ENCODE results near the gene MUC5AC. TPM values are rescaled to one million over a fixed set of nuclear protein-coding genes. Genes with fewer than 3 reads are reported as not detected.
A peak's percentile ranks its signal among the peaks of the same experiment; 100 is the strongest.
"Not testable (repeated sequence)": the region's sequence is repeated elsewhere in the genome, so short reads cannot be mapped to it uniquely, and the experiment has no call there.

Gene MUC5AC
- total and polyA plus RNA-seq, 8 donors, result 0.04 to 0.75 (median 0.37) TPM; not detected in 1

GRCh38 chr11:1109918-1110705 lies 47.6 kb upstream of the MUC5AC start:
- DNase-seq (peak in 1 of 4 donors; percentile 71), ATAC-seq (no peak)
- no peaks in the 10 kb centered on the region for H3K4me1 ChIP-seq
- intact Hi-C loops (cut with DNase I), result no loop called here
- no peaks in the 10 kb centered on the region for H3K36me3 ChIP-seq
- no peak for TF ChIP-seq CTCF (IDR thresholded peaks at IDR 0.05)
- H3K27ac ChIP-seq, result no peak overlapping the region
- peaks cover 0 to 37% of the 10 kb centered on the region in 2 donors for H3K27me3 ChIP-seq
- H3K4me3 ChIP-seq, result no peak overlapping the region
- H3K9me3 ChIP-seq, result no peaks in the 10 kb centered on the region

DNA sequence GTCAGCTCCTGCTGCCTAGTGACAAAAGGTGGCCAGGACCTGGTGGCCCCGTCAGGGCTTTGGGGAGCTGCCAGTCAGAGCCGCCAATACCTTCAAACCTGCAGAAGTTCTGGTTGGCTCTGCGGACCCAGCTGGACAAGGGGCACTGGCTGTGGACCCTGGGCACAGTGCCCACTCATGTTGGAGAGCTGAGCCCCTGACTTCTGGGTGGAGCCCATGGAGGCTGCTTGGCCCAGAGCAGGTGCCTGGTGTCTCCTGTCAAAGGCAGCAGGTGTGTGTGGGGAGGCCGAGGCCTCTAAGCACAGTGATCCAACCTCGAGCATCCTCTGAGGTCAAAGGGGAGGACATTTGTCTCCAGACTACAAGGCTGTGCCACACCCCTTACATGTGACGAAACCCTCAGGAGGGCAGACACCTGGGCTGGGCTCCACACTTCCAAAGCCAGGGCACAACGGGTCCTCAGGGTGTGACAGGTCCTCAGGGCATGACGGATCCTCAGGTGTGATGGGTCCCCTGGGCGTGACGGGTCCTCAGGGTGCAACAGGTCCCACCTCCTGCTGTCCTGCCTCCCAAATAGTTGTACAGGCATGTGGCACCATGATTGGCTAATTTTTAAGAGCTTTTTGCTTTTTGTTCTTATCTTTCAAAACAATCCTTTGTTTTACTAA lies 46.1 kb upstream of the MUC5AC start:
- ATAC-seq (no peak), DNase-seq (peak in 2 of 4 donors; percentile 19 to 24)
- Histone ChIP-seq H3K27ac (no peak overlapping the region), H3K4me3 (no peak overlapping the region), H3K4me1 (no peaks in the 10 kb centered on the region), H3K36me3 (no peaks in the 10 kb centered on the region), H3K9me3 (no peaks in the 10 kb centered on the region), H3K27me3 (peaks cover 0 to 36% of the 10 kb centered on the region in 2 donors)
- TF ChIP-seq CTCF (IDR thresholded peaks at IDR 0.05), result no peak
- intact Hi-C loops (cut with DNase I), result no loop called here

DNA sequence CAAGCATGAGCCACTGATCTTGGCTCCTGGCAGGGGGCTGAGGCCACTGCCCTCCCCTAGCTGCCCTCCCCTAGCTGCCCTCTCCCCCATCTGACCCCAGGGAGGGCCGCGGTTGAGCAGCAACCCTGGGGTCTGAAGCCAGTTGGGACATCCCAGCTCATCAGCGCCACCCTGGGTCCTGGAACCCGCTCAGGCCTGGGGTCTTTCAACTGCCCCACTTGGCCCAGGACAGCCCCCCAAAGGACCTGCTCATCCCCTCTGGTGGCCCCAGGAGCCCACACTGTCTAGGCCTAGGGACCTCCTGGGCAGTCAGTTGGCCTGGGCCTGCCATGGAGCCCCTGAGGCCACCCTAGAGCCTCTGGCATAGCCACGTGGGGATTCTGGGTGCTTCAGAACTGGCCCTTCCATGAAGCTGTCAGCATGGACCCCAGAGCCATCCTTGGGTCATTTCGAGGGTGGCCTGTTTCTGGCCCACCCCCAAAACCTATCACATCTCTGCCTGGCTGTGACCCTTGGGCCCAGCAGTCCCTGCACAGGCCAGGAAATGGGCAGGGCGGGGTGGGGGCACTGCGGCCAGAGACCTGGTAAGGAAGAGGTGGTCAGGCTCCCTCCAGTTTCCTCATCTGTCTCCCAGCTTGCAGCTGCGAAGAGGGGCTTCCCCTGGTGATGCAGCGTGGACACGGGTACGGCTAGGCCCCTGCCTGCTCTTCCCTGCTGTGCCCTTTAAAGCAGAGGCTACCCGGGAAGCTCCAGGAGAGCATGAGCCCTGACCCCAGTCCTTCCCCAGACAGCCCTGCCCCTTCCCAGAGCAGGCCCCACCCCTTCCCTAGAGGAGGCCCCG lies 45.2 kb upstream of the MUC5AC start:
- H3K4me3 ChIP-seq, result no peak overlapping the region
- H3K4me1 ChIP-seq, result no peaks in the 10 kb centered on the region
- DNase-seq, result peak in 2 of 4 donors; percentile 15 to 38
- H3K27me3 ChIP-seq, result peaks cover 0 to 27% of the 10 kb centered on the region in 2 donors
- no peak for TF ChIP-seq CTCF (IDR thresholded peaks at IDR 0.05)
- no peak overlapping the region for H3K27ac ChIP-seq
- no peaks in the 10 kb centered on the region for H3K36me3 ChIP-seq
- H3K9me3 ChIP-seq, result no peaks in the 10 kb centered on the region
- intact Hi-C loops (cut with DNase I), result no loop called here
- ATAC-seq, result no peak

- Histone ChIP-seq H3K4me1 (no peaks in the 10 kb centered on the region), H3K36me3 (no peaks in the 10 kb centered on the region), H3K27ac (no peak overlapping the region), H3K9me3 (no peaks in the 10 kb centered on the region), H3K4me3 (no peak overlapping the region), H3K27me3 (peaks cover 0 to 20% of the 10 kb centered on the region in 2 donors)
- ATAC-seq, result no peak
- TF ChIP-seq CTCF (IDR thresholded peaks at IDR 0.05), result no peak
- DNase-seq, result peak in 2 of 4 donors; percentile 29 to 67
- intact Hi-C loops (cut with DNase I), result no loop called here
These were observed 44.1 kb upstream of the MUC5AC start for GRCh38 chr11:1113405-1114201.

DNA sequence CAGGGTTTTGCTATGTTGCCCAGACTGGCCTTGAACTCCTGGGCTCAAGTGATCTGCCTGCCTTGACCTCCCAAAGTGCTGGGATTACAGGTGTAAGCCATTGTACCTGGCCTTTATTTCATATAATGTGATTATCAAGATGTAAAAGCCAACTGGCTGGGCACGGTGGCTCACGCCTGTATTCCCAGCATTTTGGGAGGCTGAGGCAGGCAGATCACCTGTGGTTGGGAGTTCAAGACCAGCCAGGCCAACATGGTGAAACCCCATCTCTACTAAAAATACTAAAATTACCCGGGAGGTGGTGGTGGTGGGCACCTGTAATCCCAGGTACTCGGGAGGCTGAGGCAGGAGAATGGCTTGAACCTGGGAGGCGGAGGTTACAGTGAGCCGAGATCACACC lies 42.5 kb upstream of the MUC5AC start:
- peak in 2 of 4 donors; percentile 11 to 37 for DNase-seq
- H3K9me3 ChIP-seq; H3K4me1 ChIP-seq; intact Hi-C loops (cut with DNase I); H3K4me3 ChIP-seq; H3K36me3 ChIP-seq; H3K27ac ChIP-seq; ATAC-seq: not testable (repeated sequence)
- H3K27me3 ChIP-seq, result peaks cover 0 to 20% of the 10 kb centered on the region in 2 donors
